IMR-90 (cell line): ENCODE measurements around the gene CLCA2. TPM values are rescaled to one million over a fixed set of nuclear protein-coding genes. Genes with fewer than 3 reads are reported as not detected.

Experiments
- ATAC-seq: fragments of 200-7000 bp; cut with Tn5 transposase; 2 replicates; pipeline ENCODE4 v1.9.1; 2020; ENCODE audit warnings: low read depth, mild to moderate bottlenecking, moderate library complexity
- BruUV-seq: library from RNA; stranded (reverse); fragments of 400-500 nt; replicated peaks from 2 replicates; lab custom pipeline; 2021; lab: Mats Ljungman, UMichigan
- CTCF ChIA-PET: fragments of 300-600 bp; formaldehyde crosslinking; extraction: SDS; loops from one replicate; lab custom pipeline; 2021; ENCODE audit warnings: antibody characterized with exemption; lab: Yijun Ruan, JAX
- POLR2A ChIA-PET: fragments of 300-600 bp; sonication (Branson Sonifier 250); formaldehyde crosslinking; loops from one replicate; lab custom pipeline; 2022; ENCODE audit warnings: antibody characterized with exemption; ENCODE audit not compliant: unreplicated experiment; lab: Charles Lee
- DNase-seq: peaks from one replicate; pipeline ENCODE4 v3.0.0; 2013
- H2AFZ ChIP-seq: replicated peaks from 2 replicates; pipeline ENCODE3; 2013; ENCODE audit warnings: low read length, mild to moderate bottlenecking; ENCODE audit not compliant: poor library complexity
- H2AK5ac ChIP-seq: 2 replicates; pipeline ENCODE4 v1.6.1; 2013; ENCODE audit warnings: low read depth, low read length, inconsistent platforms
- H2AK9ac ChIP-seq: replicated peaks from 2 replicates; pipeline ENCODE3; 2013; ENCODE audit warnings: mild to moderate bottlenecking, low read depth, low read length, moderate library complexity; ENCODE audit not compliant: poor library complexity
- H2BK120ac ChIP-seq: 2 replicates; pipeline ENCODE4 v1.6.1; 2013; ENCODE audit warnings: low read depth, low read length, inconsistent platforms
- H2BK15ac ChIP-seq: 3 replicates; pipeline ENCODE4 v1.6.1; 2013; ENCODE audit warnings: low read depth, low read length, inconsistent platforms
- H2BK20ac ChIP-seq: 2 replicates; pipeline ENCODE4 v1.6.1; 2013; ENCODE audit warnings: low read depth, mild to moderate bottlenecking, inconsistent platforms, low read length, moderate library complexity
- H2BK5ac ChIP-seq: 2 replicates; pipeline ENCODE4 v1.6.1; 2013; ENCODE audit warnings: mild to moderate bottlenecking, low read depth, low read length, inconsistent platforms; ENCODE audit not compliant: poor library complexity, severe bottlenecking
- H3K14ac ChIP-seq: replicated peaks from 2 replicates; pipeline ENCODE4 v1.6.1; 2013; ENCODE audit warnings: low read depth, low read length, inconsistent platforms
- H3K18ac ChIP-seq: 2 replicates; pipeline ENCODE4 v1.6.1; 2013; ENCODE audit warnings: low read depth, low read length, control low read depth
- H3K23ac ChIP-seq: 2 replicates; pipeline ENCODE4 v1.6.1; 2013; ENCODE audit warnings: low read depth, low read length, inconsistent platforms
- H3K27ac ChIP-seq: 2 replicates; pipeline ENCODE4 v1.5.1; 2013; ENCODE audit warnings: mild to moderate bottlenecking, control low read depth, low read length; ENCODE audit not compliant: insufficient read depth
- H3K27me3 ChIP-seq: 2 replicates; pipeline ENCODE4 v1.6.1; 2013; ENCODE audit warnings: low read length; ENCODE audit not compliant: control insufficient read depth, insufficient read depth
- H3K36me3 ChIP-seq: 2 replicates; pipeline ENCODE4 v1.6.1; 2013; ENCODE audit warnings: low read length, mixed read lengths; ENCODE audit not compliant: control insufficient read depth, insufficient read depth
- H3K4ac ChIP-seq: 2 replicates; pipeline ENCODE4 v1.6.1; 2013; ENCODE audit warnings: low read depth, low read length, inconsistent platforms
- H3K4me1 ChIP-seq: 2 replicates; pipeline ENCODE4 v1.6.1; 2013; ENCODE audit warnings: low read length, mixed read lengths; ENCODE audit not compliant: control insufficient read depth, insufficient read depth
- H3K4me2 ChIP-seq: 2 replicates; pipeline ENCODE4 v1.6.1; 2013; ENCODE audit warnings: low read depth, mild to moderate bottlenecking, control low read depth, low read length, moderate library complexity
- H3K4me3 ChIP-seq: 2 replicates; pipeline ENCODE4 v1.5.1; 2013; ENCODE audit warnings: low read depth, mild to moderate bottlenecking, control low read depth, low read length, moderate library complexity; ENCODE audit not compliant: insufficient read depth
- H3K56ac ChIP-seq: 2 replicates; pipeline ENCODE4 v1.6.1; 2013; ENCODE audit warnings: low read length, inconsistent platforms; ENCODE audit not compliant: insufficient read depth; ENCODE audit errors: extremely low read depth
- H3K79me1 ChIP-seq, 2 experiments: 2 replicates each; pipeline ENCODE4 v1.6.1; 2013; ENCODE audit warnings: low read length in 2 of 2, inconsistent platforms in 1 of 2, low read depth in 1 of 2
- H3K9ac ChIP-seq: 2 replicates; pipeline ENCODE4 v1.6.1; 2013; ENCODE audit warnings: low read depth, low read length, control low read depth
- H3K9me1 ChIP-seq: 2 replicates; pipeline ENCODE4 v1.6.1; 2013; ENCODE audit warnings: low read length, inconsistent platforms; ENCODE audit not compliant: insufficient read depth
- H3K9me3 ChIP-seq: 2 replicates; pipeline ENCODE4 v1.6.1; 2013; ENCODE audit warnings: low read length; ENCODE audit not compliant: control insufficient read depth, insufficient read depth
- H4K20me1 ChIP-seq: 2 replicates; pipeline ENCODE4 v1.6.1; 2013; ENCODE audit warnings: low read length, inconsistent platforms; ENCODE audit not compliant: insufficient read depth
- H4K5ac ChIP-seq: 2 replicates; pipeline ENCODE4 v1.6.1; 2013; ENCODE audit warnings: mild to moderate bottlenecking, low read depth, low read length, control low read depth
- H4K8ac ChIP-seq, 2 experiments: 2 replicates each; pipeline ENCODE4 v1.6.1; 2013; ENCODE audit warnings: low read depth in 2 of 2, low read length in 2 of 2, control low read depth in 1 of 2, inconsistent platforms in 1 of 2
- H4K91ac ChIP-seq: 2 replicates; pipeline ENCODE4 v1.6.1; 2013; ENCODE audit warnings: low read depth, low read length, inconsistent platforms; ENCODE audit not compliant: insufficient read depth
- CEBPB ChIP-seq: IDR thresholded peaks from 2 replicates; pipeline ENCODE4 v1.6.1; 2012; ENCODE audit warnings: low read depth, low read length, improper control_type of control experiment
- MXI1 ChIP-seq: IDR thresholded peaks from 2 replicates; pipeline ENCODE4 v1.6.1; 2012; ENCODE audit warnings: low read depth, mild to moderate bottlenecking, low read length, moderate library complexity, borderline replicate concordance
- RAD21 ChIP-seq: IDR thresholded peaks from 2 replicates; pipeline ENCODE4 v1.6.1; 2012; ENCODE audit warnings: low read length, improper control_type of control experiment
- WGBS, 2 experiments: methylation state at CpG; one replicate each; pipeline versions ENCODE4 v1.1.5 to v1.1.7; 2013; ENCODE audit warnings: missing lambda C conversion rate in 2 of 2; ENCODE audit not compliant: insufficient read length in 1 of 2; ENCODE audit errors: extremely low coverage in 2 of 2; 5-methylcytosine and 5-hydroxymethylcytosine counted together
- dilution Hi-C: fragments of 300-500 bp; cut with HindIII; formaldehyde crosslinking; loops from one replicate; pipeline ENCODE4 v1.14.3; 2018; ENCODE audit warnings: low sequenced_read_pairs; ENCODE audit not compliant: unreplicated experiment
- in situ Hi-C: fragments of 300-500 bp; cut with MboI; formaldehyde crosslinking; loops from 3 replicates; pipeline ENCODE4 v1.14.3; 2019; ENCODE audit warnings: low sequenced_read_pairs, inconsistent platforms, mixed read lengths
- intact Hi-C: fragments of 100-400 bp; cut with micrococcal nuclease; formaldehyde crosslinking; loops from 2 replicates; pipeline ENCODE4 v1.10.0; 2022
- polyA plus RNA-seq, 3 experiments: library from polyadenylated mRNA; depleted of rRNA; stranded (reverse); fragments of >200 nt; gene quantifications; 2 replicates each; pipeline ENCODE4 v1.2.3, GENCODE V29; 2012; ENCODE audit warnings: low replicate concordance in 1 of 3
- total RNA-seq: library from RNA; depleted of rRNA; stranded (reverse); fragments of >200 nt; gene quantifications from 2 replicates; pipeline ENCODE4 v1.2.3, GENCODE V29; 2012

The CLCA2 gene
- total and polyA plus RNA-seq, 2 of the 4 experiments (the other 2 are of a cell fraction) = 0.09 to 0.18 TPM

DNA sequence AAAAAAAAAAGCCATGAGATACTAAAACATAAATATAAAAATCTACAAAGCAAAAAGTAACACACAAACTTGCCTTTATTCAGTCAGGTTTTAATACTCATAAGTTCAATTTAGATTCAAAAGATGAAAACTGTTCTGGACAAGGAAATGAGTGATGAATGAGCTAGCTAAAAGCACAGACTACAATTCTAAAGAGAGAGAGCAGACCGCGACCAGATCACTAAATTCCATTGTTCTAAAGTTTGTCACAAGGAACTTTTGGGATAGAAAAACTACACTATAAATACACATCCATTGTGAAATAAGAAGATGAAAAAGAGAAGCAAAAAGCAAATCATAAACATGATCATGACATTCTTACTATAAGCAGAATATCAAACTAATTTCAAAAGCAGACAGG is 29.6 kb upstream of the CLCA2 start:
- no peak overlapping the region for H2BK15ac ChIP-seq
- H3K9me3 ChIP-seq = no peaks in the 10 kb centered on the region
- no peak overlapping the region for H4K8ac ChIP-seq
- DNase-seq (peak; percentile 49), ATAC-seq (no peak)
- intact Hi-C loops (no loop called here), in situ Hi-C loops (loop anchor here (25.0 kb wide), 2 partner anchors 568 to 693 kb away; no protein-coding TSS in a partner anchor), dilution Hi-C loops (no loop called here)
- H3K56ac ChIP-seq = no peak overlapping the region
- peaks cover 2% of the 10 kb centered on the region; the same call in 1 of the 2 replicates for H3K4me1 ChIP-seq
- H3K27me3 ChIP-seq = peaks cover 2% of the 10 kb centered on the region; the same call in 1 of the 2 replicates
- no peak overlapping the region for H2AK9ac ChIP-seq
- H2BK20ac ChIP-seq = no peak overlapping the region
- H3K4me2 ChIP-seq = 0 out of 2 replicates have a peak overlapping the region, but pooled peaks have one; percentile 16
- H3K23ac ChIP-seq = no peak overlapping the region
- no peak overlapping the region for H2AFZ ChIP-seq
- H4K5ac ChIP-seq = no peak overlapping the region
- no peak overlapping the region; the same call in 1 of the 2 replicates for H3K4ac ChIP-seq
- H3K14ac ChIP-seq = no peak overlapping the region
- no peak overlapping the region for H3K9ac ChIP-seq
- no peak overlapping the region for H2BK120ac ChIP-seq
- H3K36me3 ChIP-seq = no peaks in the 10 kb centered on the region
- no peak overlapping the region for H2BK5ac ChIP-seq
- no peaks in the 10 kb centered on the region; the same call in 1 of the 2 replicates for H3K9me1 ChIP-seq
- H3K79me1 ChIP-seq = peaks cover 5 to 17% of the 10 kb centered on the region in 2 experiments; a peak in 3 of 4 replicates
- TF ChIP-seq CEBPB (0 out of 2 replicates have a peak, but pooled peaks have one; percentile 10), MXI1 (no peak), RAD21 (no peak)
- no peak overlapping the region for H3K18ac ChIP-seq
- WGBS, 2 experiments = no CpG with 5 or more reads among the region's 2 CpGs
- POLR2A ChIA-PET = interaction anchor here (0.6 to 0.7 kb wide), 3 partner anchors 200 to 1285 kb away, joined by 3 to 7 read pairs (median 5); no protein-coding TSS in a partner anchor
- no TSS peak for BruUV-seq
- no peak overlapping the region for H4K91ac ChIP-seq
- H3K27ac ChIP-seq = no peak overlapping the region
- H2AK5ac ChIP-seq = no peak overlapping the region
- CTCF ChIA-PET = interaction anchor here (0.6 kb wide), 1 partner anchor 105 kb away, joined by 3 read pairs; no protein-coding TSS in a partner anchor
- H4K20me1 ChIP-seq = no peaks in the 10 kb centered on the region; the same call in 1 of the 2 replicates
- H3K4me3 ChIP-seq = no peak overlapping the region
